Measurements from ENCODE around the gene MB21D2. TPM values are rescaled to one million over a fixed set of nuclear protein-coding genes. Genes with fewer than 3 reads are reported as not detected.

The MB21D2 gene
- total and polyA plus RNA-seq, 2 donors = 4.1 to 22.6 TPM

DNA sequence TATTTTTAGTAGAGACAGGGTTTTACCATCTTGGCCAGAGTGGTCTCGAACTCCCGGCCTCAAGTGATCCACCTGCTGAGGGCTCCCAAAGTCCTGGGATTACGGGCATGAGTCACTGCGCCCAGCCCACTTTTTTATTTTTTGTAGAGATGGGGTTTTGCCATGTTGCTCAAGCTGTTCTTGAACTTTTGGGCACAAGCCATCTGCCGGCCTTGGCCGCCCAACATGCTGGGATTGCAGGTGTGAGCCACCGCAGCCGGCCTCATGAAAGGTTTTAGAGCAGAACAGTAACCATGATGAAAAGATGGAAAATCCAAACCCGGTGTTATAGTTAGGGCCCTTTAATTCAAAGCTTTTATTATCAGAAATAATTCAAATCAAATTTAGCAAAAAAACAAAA, 15.6 kb upstream of the MB21D2 start:
- no peak overlapping the region for H3K27ac ChIP-seq (ENCODE audit: low read depth)
- H3K4me3 ChIP-seq (ENCODE audit: low read depth, low read length) = no peak overlapping the region
- 87% methylated on average over 9 of the region's 9 CpGs for WGBS
- DNase-seq (ENCODE audit: extremely low spot score) = no peak
- no peaks in the 10 kb centered on the region for H3K4me1 ChIP-seq (ENCODE audit: insufficient read depth)
- no peaks in the 10 kb centered on the region for H3K36me3 ChIP-seq (ENCODE audit: insufficient read depth)

DNA sequence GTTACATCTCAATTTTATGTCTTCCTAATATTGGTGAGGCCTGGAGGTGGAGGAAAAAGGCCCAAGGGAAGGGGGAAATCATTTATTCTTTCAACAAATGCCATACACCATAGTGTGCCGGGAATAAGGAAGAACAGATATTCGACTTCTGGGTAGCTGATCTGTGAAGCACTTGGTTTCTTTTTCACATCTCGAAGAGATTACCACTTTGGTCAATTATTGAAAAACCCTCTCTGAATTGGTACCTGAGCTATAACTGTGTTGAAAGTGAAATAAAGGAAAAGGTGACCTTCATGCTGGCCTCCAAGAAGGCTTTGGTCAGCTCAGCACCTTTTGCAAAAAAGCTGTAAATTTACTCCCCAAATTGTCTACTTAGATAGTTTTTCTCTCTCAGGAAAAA, 14.2 kb upstream of the MB21D2 start:
- Histone ChIP-seq H3K4me3 (ENCODE audit: low read depth, low read length) (no peak overlapping the region), H3K36me3 (ENCODE audit: insufficient read depth) (no peaks in the 10 kb centered on the region), H3K4me1 (ENCODE audit: insufficient read depth) (no peaks in the 10 kb centered on the region), H3K27ac (ENCODE audit: low read depth) (no peak overlapping the region)
- DNase-seq (ENCODE audit: extremely low spot score) = no peak
- 93% methylated on average over 3 of the region's 3 CpGs for WGBS

DNA sequence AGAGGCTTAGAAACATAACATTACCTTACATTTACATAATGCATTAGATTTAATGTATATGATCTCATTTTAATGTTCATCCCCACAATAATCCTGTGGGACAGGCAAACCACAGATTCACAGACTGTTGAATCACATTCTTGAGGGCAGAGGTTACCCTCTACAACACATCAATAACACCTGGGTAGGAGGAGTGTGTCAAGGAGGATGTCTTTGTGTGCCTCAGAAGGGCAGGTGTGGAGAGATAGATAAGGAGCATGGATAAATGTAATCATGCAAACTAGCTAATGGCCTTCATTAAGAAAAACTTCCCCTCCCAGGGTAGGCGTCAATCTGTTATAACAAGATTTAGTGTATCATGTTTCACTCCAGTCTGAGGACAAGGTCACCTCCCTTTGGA, 12.9 kb upstream of the MB21D2 start:
- Histone ChIP-seq H3K4me3 (ENCODE audit: low read depth, low read length) (no peak overlapping the region), H3K4me1 (ENCODE audit: insufficient read depth) (no peaks in the 10 kb centered on the region), H3K36me3 (ENCODE audit: insufficient read depth) (no peaks in the 10 kb centered on the region), H3K27ac (ENCODE audit: low read depth) (no peak overlapping the region)
- no peak for DNase-seq (ENCODE audit: extremely low spot score)
- WGBS = 93% methylated on average over 1 of the region's 1 CpG

DNA sequence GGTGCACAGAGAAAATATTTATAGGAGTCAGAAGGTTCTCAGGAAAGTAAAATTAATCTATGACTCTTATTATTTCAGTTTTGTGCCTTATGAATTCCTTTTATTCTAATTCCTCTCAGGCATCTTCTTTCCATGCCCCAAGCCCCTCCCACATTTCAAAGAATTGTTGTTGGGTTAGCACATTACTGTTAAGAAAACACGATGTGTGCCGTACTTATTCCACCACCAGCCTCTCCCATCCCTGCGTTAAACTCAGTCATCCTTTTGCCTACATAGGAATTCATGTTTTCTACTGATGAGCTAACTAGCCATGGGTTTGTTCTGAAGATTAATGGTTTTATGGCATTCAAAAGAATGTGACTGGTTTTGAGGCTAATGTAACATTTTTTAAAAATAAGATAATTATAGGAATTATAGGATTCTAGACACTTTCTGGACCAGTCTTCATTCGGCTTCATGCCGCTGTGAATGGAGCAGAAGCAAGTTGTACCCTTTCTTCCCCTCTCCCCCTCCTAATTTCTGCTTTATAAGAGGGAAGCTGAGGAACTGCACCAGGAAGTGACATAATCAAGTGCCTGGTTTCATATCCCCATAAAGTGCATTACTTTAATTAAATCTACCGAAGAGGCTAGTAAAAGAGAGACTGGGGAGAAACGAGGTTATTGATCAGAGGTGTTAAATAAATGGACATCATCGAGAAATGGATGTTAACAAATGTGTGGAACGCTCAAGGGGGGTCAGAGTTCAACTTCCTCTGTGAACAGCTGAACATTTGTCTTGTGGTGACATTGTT, 12.3 kb upstream of the MB21D2 start:
- Histone ChIP-seq H3K27ac (ENCODE audit: low read depth) (no peak overlapping the region), H3K36me3 (ENCODE audit: insufficient read depth) (no peaks in the 10 kb centered on the region), H3K4me3 (ENCODE audit: low read depth, low read length) (no peak overlapping the region), H3K4me1 (ENCODE audit: insufficient read depth) (no peaks in the 10 kb centered on the region)
- 76% methylated on average over 9 of the region's 9 CpGs for WGBS
- no peak for DNase-seq (ENCODE audit: extremely low spot score)

DNA sequence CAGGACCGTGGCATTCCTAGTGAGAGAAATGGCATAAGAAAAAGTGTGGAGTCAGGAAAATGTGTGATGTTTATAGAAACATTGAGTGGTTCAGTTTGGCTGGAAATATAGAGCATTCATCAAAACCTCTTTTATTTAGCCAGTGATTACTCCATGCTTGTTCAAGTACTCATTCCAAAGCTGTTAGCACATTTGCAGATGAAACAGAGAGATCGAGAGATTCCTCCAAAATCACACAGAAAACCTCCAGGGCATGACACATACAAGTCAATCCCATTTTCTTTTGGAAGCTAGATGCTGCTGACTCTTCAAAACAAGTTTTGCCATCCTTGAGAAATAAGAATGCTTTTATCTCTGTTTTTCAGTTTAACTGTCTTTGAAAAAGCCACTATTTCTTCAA, 11.5 kb upstream of the MB21D2 start:
- H3K27ac ChIP-seq (ENCODE audit: low read depth) = no peak overlapping the region
- H3K36me3 ChIP-seq (ENCODE audit: insufficient read depth) = no peaks in the 10 kb centered on the region
- no peaks in the 10 kb centered on the region for H3K4me1 ChIP-seq (ENCODE audit: insufficient read depth)
- DNase-seq (ENCODE audit: extremely low spot score) = no peak
- WGBS = 57% methylated on average over 2 of the region's 2 CpGs
- no peak overlapping the region for H3K4me3 ChIP-seq (ENCODE audit: low read depth, low read length)

- no peak overlapping the region for H3K4me3 ChIP-seq (ENCODE audit: low read depth, low read length)
- H3K36me3 ChIP-seq (ENCODE audit: insufficient read depth) = no peaks in the 10 kb centered on the region
- no peak for DNase-seq (ENCODE audit: extremely low spot score)
- H3K4me1 ChIP-seq (ENCODE audit: insufficient read depth) = no peaks in the 10 kb centered on the region
- no peak overlapping the region for H3K27ac ChIP-seq (ENCODE audit: low read depth)
- 45% methylated on average over 6 of the region's 6 CpGs for WGBS
Measured at GRCh38 chr3:192928720-192929119, 11.1 kb upstream of the MB21D2 start.

GRCh38 chr3:192928016-192928415, 10.4 kb upstream of the MB21D2 start:
- no peaks in the 10 kb centered on the region for H3K36me3 ChIP-seq (ENCODE audit: insufficient read depth)
- no peak overlapping the region for H3K27ac ChIP-seq (ENCODE audit: low read depth)
- DNase-seq (ENCODE audit: extremely low spot score) = no peak
- H3K4me3 ChIP-seq (ENCODE audit: low read depth, low read length) = no peak overlapping the region
- no peaks in the 10 kb centered on the region for H3K4me1 ChIP-seq (ENCODE audit: insufficient read depth)

DNA sequence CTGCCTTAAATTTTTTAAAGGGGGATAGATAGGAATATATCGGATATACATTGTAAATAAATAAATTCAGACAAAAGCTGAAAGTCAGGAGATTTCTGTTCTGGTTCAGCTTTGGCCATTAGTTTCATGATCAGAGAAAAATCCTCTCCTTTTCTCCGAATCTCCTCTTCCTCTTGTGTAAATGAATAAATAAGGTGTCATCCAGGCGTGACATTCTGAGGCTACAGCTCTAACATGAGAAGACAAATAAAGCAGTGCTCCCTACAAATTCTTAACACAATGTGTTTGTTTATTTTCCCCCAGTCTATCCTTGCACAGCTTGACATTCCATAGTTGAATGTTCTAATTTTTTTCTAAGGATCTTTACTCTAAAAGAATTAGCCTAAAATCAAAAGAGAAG, 9.4 kb upstream of the MB21D2 start:
- H3K27ac ChIP-seq (ENCODE audit: low read depth) = no peak overlapping the region
- H3K4me1 ChIP-seq (ENCODE audit: insufficient read depth) = no peaks in the 10 kb centered on the region
- DNase-seq (ENCODE audit: extremely low spot score) = no peak
- 80% methylated on average over 3 of the region's 3 CpGs for WGBS
- H3K36me3 ChIP-seq (ENCODE audit: insufficient read depth) = no peaks in the 10 kb centered on the region
- H3K4me3 ChIP-seq (ENCODE audit: low read depth, low read length) = no peak overlapping the region

GRCh38 chr3:192923731-192924130, 6.1 kb upstream of the MB21D2 start:
- Histone ChIP-seq H3K4me1 (ENCODE audit: insufficient read depth) (no peaks in the 10 kb centered on the region), H3K27ac (ENCODE audit: low read depth) (no peak overlapping the region), H3K4me3 (ENCODE audit: low read depth, low read length) (no peak overlapping the region), H3K36me3 (ENCODE audit: insufficient read depth) (no peaks in the 10 kb centered on the region)
- 84% methylated on average over 2 of the region's 2 CpGs for WGBS
- DNase-seq (ENCODE audit: extremely low spot score) = no peak

- DNase-seq (ENCODE audit: extremely low spot score) = no peak
- no peak overlapping the region for H3K27ac ChIP-seq (ENCODE audit: low read depth)
- H3K4me1 ChIP-seq (ENCODE audit: insufficient read depth) = no peaks in the 10 kb centered on the region
- no peak overlapping the region for H3K4me3 ChIP-seq (ENCODE audit: low read depth, low read length)
- H3K36me3 ChIP-seq (ENCODE audit: insufficient read depth) = no peaks in the 10 kb centered on the region
Measured at GRCh38 chr3:192921793-192922192, 4.1 kb upstream of the MB21D2 start.

DNA sequence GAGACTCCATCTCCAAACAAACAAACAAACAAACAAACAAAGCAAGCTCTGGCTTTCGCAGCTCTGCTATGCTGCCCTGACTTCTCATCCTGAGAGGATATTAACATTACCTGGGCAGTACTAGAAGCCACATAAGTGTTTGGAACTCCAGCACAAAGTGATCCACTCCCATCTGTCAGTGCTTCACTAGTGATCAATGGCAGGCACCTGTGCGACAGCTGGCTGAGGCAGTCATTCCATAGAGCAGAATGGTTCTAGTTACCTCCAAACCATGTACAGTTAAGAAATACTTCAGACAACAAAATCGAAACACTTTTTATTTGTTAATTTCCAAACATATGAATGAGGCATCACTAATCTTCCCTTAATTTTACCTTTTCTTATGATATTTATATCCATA, 2.8 kb upstream of the MB21D2 start:
- no peak for DNase-seq (ENCODE audit: extremely low spot score)
- Histone ChIP-seq H3K4me1 (ENCODE audit: insufficient read depth) (no peaks in the 10 kb centered on the region), H3K36me3 (ENCODE audit: insufficient read depth) (no peaks in the 10 kb centered on the region), H3K4me3 (ENCODE audit: low read depth, low read length) (no peak overlapping the region), H3K27ac (ENCODE audit: low read depth) (no peak overlapping the region)
- 94% methylated on average over 3 of the region's 3 CpGs for WGBS

DNA sequence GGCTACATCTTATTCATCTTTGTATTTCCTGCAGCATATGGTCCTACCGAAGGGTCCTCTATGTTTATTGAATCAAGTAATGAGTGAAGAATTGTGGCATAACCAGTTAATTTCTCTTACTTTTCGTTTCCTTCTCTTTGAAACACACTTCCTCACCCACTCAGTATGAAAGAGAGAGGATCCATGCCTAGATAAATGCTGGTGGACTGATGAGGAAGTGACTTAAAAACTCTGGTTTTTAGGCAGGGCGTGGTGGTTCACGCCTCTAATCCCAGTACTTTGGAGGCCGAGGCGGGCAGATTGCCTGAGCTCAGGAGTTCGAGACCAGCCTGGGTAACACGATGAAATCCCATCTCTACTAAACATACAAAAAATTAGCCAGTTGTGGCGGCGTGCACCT, 2.2 kb upstream of the MB21D2 start:
- H3K36me3 ChIP-seq (ENCODE audit: insufficient read depth) = no peaks in the 10 kb centered on the region
- WGBS = 84% methylated on average over 10 of the region's 10 CpGs
- H3K4me1 ChIP-seq (ENCODE audit: insufficient read depth) = no peaks in the 10 kb centered on the region
- H3K27ac ChIP-seq (ENCODE audit: low read depth) = no peak overlapping the region
- no peak overlapping the region for H3K4me3 ChIP-seq (ENCODE audit: low read depth, low read length)
- DNase-seq (ENCODE audit: extremely low spot score) = no peak

DNA sequence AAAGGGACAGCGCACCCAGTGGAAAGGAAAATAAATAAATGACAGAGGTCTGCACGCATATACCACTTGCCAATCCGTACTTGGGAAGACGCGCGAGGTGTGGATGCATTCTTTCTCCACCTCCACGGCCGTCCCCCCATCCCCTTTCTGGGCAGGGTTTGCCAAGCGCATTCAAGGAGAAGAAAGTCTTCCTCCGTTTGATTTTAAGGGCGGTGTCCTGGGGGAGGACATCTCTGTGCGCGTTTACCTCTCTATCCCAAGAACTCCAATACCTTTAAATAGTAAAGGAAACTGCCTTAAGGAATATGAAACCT, 576 bp upstream of the MB21D2 start:
- no peaks in the 10 kb centered on the region for H3K36me3 ChIP-seq (ENCODE audit: insufficient read depth)
- H3K27ac ChIP-seq (ENCODE audit: low read depth) = no peak overlapping the region
- H3K4me1 ChIP-seq (ENCODE audit: insufficient read depth) = no peaks in the 10 kb centered on the region
- DNase-seq (ENCODE audit: extremely low spot score) = no peak
- WGBS = 3% methylated on average over 13 of the region's 13 CpGs
- peak overlapping the region; percentile 67 for H3K4me3 ChIP-seq (ENCODE audit: low read depth, low read length)

DNA sequence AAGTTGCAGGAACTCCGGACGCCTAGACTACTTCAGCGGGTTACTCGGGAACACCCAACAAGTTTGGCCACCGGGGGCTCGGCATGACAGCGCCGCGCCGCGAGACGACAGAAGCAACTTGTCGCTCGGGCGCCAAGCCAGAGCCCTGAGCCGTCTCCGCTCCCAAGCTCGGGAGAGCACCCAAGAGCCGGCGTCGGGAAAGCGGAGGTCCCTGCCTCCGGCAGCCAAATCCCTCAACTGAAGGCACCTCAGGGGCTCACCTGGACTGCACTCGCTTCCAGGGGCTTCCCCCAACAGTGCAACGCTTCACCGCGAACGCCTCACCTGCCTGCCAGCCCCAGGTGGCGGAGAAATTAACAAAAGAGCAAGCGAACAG, 640 bp downstream of the MB21D2 start:
- no peak for DNase-seq (ENCODE audit: extremely low spot score)
- H3K4me3 ChIP-seq (ENCODE audit: low read depth, low read length) = peak overlapping the region; percentile 67
- no peaks in the 10 kb centered on the region for H3K36me3 ChIP-seq (ENCODE audit: insufficient read depth)
- H3K27ac ChIP-seq (ENCODE audit: low read depth) = peak overlapping the region; percentile 14
- WGBS = under 1% methylated on average over 30 of the region's 30 CpGs
- H3K4me1 ChIP-seq (ENCODE audit: insufficient read depth) = no peaks in the 10 kb centered on the region

Measured in urinary bladder (tissue), 4 donors.